Measurements from ENCODE around the gene RPS14.

The RPS14 gene

GRCh38 chr5:150413176-150413901 is 36.2 kb downstream of the RPS14 start:
- no peak for DNase-seq (ENCODE audit: low spot score)

- DNase-seq (ENCODE audit: low spot score), result peak; percentile 92
Measured at GRCh38 chr5:150412319-150413175, 37.0 kb downstream of the RPS14 start, which contains the start of gene CD74. CD74 (minus strand) TSS chr5:150412910; CDS start chr5:150412749, 161 bp downstream.

GRCh38 chr5:150411245-150411979 is 38.1 kb downstream of the RPS14 start:
- peak; percentile 72 for DNase-seq (ENCODE audit: low spot score)

GRCh38 chr5:150410524-150411244 is 38.9 kb downstream of the RPS14 start:
- peak; percentile 96 for DNase-seq (ENCODE audit: low spot score)

- peak; percentile 99 for DNase-seq (ENCODE audit: low spot score)
Measured at GRCh38 chr5:150409638-150410523, 39.7 kb downstream of the RPS14 start.

- no peak for DNase-seq (ENCODE audit: low spot score)
Measured at GRCh38 chr5:150408231-150408943, 41.2 kb downstream of the RPS14 start.

- no peak for DNase-seq (ENCODE audit: low spot score)
Measured at GRCh38 chr5:150407096-150407720, 42.3 kb downstream of the RPS14 start.

- no peak for DNase-seq (ENCODE audit: low spot score)
Measured at GRCh38 chr5:150406723-150407095, 42.8 kb downstream of the RPS14 start.

GRCh38 chr5:150406103-150406722 is 43.3 kb downstream of the RPS14 start:
- DNase-seq (ENCODE audit: low spot score), result no peak

- DNase-seq (ENCODE audit: low spot score), result no peak
Measured at GRCh38 chr5:150404941-150405816, 44.4 kb downstream of the RPS14 start.

GRCh38 chr5:150404535-150404934 is 45.0 kb downstream of the RPS14 start:
- DNase-seq (ENCODE audit: low spot score), result no peak

- no peak for DNase-seq (ENCODE audit: low spot score)
Measured at GRCh38 chr5:150404121-150404520, 45.4 kb downstream of the RPS14 start.

GRCh38 chr5:150402901-150403342 is 46.6 kb downstream of the RPS14 start:
- DNase-seq (ENCODE audit: low spot score), result no peak

- no peak for DNase-seq (ENCODE audit: low spot score)
Measured at GRCh38 chr5:150402229-150402773, 47.2 kb downstream of the RPS14 start.

- DNase-seq (ENCODE audit: low spot score), result no peak
Measured at GRCh38 chr5:150401376-150402228, 47.9 kb downstream of the RPS14 start.

GRCh38 chr5:150401076-150401375 is 48.5 kb downstream of the RPS14 start:
- DNase-seq (ENCODE audit: low spot score), result no peak

All from pons (tissue), 1 donor.